ENCODE measurements around the gene APMAP. TPM values are rescaled to one million over a fixed set of nuclear protein-coding genes. Genes with fewer than 3 reads are reported as not detected.

APMAP gene
- total RNA-seq, 1 donor from 2014 or later: 108 TPM

DNA sequence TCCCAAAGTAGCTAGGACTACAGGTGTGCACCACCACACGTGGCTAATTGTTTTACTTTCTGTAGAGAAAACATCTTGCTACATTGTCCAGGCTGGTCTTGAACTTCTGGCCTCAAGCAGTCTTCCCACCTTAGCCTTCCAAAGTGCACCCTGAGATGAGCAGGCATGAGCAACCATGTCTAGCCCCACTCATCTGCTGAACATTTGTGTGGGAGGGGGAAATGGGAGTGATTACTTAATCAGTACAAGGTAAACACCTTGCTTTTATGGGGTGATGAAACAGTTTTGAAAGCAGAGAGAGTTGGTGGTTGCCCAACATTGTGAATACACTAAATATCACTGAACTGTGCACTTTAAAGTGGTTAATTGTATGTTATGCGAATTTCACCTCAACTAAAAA is 5.3 kb downstream of the APMAP start:
- no peak for TF ChIP-seq CTCF (conservative IDR thresholded peaks at IDR 0.05; ENCODE audit: low read depth, low read length)
- no peak overlapping the region for H3K4me3 ChIP-seq (ENCODE audit: low read depth, low read length)
- DNase-seq (ENCODE audit: low read depth): no peak

- no peak overlapping the region for H3K4me3 ChIP-seq (ENCODE audit: low read depth, low read length)
- DNase-seq (ENCODE audit: low read depth): no peak
- no peak for TF ChIP-seq CTCF (conservative IDR thresholded peaks at IDR 0.05; ENCODE audit: low read depth, low read length)
Observed at GRCh38 chr20:24986436-24987015, 6.0 kb downstream of the APMAP start.

GRCh38 chr20:24985802-24986201 is 6.7 kb downstream of the APMAP start:
- no peak overlapping the region for H3K4me3 ChIP-seq (ENCODE audit: low read depth, low read length)
- DNase-seq (ENCODE audit: low read depth): no peak

DNA sequence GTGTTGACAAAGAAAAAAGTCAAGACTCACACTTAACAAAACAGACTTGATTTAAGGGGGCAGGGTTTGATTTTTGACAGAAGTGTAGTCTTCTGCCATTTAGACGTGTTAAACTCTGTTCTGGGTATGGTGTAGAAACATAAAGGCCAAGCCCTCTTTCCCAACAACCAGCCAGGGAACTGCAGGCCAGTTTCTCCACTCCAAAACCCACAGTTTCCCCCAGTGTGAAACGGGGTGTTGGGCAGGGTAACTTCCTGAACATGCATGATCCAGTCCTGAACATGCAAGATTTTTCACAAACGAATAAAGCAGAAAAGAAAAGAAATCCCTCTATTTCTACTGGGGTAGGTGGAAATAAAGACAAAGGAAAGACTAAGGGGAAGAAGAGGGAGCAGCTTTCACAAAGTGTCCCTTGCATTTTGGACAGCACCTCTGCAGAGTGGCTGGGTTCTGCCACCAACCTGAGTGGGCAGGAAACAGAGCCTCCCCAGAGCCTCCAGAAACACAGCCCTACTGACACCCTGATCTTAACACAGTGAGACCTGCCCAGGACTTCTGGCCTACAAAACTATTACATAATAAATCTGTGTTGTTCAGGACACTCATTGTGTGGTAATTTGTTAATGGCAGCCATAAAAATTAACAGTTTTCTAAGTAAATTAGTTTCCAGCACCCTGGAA is 7.5 kb downstream of the APMAP start:
- no peak for DNase-seq (ENCODE audit: low read depth)
- H3K4me3 ChIP-seq (ENCODE audit: low read depth, low read length): no peak overlapping the region
- TF ChIP-seq CTCF (conservative IDR thresholded peaks at IDR 0.05; ENCODE audit: low read depth, low read length): no peak

More at GRCh38 chr20:24985802-24986201, 6.7 kb downstream of the APMAP start:
- no peak for TF ChIP-seq CTCF (conservative IDR thresholded peaks at IDR 0.05; ENCODE audit: low read depth, low read length)

- no peak overlapping the region for H3K4me3 ChIP-seq (ENCODE audit: low read depth, low read length)
- TF ChIP-seq CTCF (conservative IDR thresholded peaks at IDR 0.05; ENCODE audit: low read depth, low read length): no peak
- DNase-seq (ENCODE audit: low read depth): no peak
Observed at GRCh38 chr20:24983896-24984295, 8.7 kb downstream of the APMAP start.

GRCh38 chr20:24981790-24982189 is 10.8 kb downstream of the APMAP start:
- H3K4me3 ChIP-seq (ENCODE audit: low read depth, low read length): no peak overlapping the region
- DNase-seq (ENCODE audit: low read depth): no peak
- TF ChIP-seq CTCF (conservative IDR thresholded peaks at IDR 0.05; ENCODE audit: low read depth, low read length): no peak

- no peak for DNase-seq (ENCODE audit: low read depth)
- no peak for TF ChIP-seq CTCF (conservative IDR thresholded peaks at IDR 0.05; ENCODE audit: low read depth, low read length)
Observed at GRCh38 chr20:24981282-24981681, 11.3 kb downstream of the APMAP start.

More at GRCh38 chr20:24981282-24981681, 11.3 kb downstream of the APMAP start:
- H3K4me3 ChIP-seq (ENCODE audit: low read depth, low read length): no peak overlapping the region

All from epithelial cell of proximal tubule (primary cell).